ENCODE measurements around the gene PIWIL4. TPM values are rescaled to one million over a fixed set of nuclear protein-coding genes. Genes with fewer than 3 reads are reported as not detected.

PIWIL4 gene
- total RNA-seq (1 to 10 TPM in 2 of 4 donors, under 1 TPM in 2; 0.47 to 1.7 (median 0.95) TPM), polyA plus RNA-seq (under 1 TPM; 0.30 to 0.65 (median 0.47) TPM)
- long read RNA-seq, donor 1: 0 reads
- long read RNA-seq, donor 2: 0 reads

DNA sequence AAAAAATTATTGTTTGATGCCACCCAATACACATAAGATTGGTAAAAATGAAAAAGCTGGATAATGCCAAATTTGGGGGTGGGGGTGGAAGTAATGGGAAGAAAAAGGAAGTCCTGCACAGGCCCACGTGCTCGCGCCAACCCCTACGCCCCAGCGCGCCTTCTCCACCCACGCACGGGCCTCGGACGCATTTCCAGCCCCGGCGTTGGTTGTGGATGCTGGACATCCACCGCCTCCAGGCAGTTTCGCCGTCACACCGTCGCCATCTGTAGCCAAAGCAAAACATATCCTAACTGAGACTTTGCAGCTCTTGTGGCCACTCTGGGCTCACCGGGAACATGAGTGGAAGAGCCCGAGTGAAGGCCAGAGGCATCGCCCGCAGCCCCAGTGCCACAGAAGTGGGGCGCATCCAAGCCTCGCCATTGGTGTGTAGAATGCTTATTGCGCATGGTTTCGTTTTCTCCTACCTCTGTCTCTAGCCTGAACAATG, at the start of gene PIWIL4:
Gene PIWIL4, plus strand, starts transcription at position 188 of the 490 bp plus-strand sequence. Its CDS starts 151 bp downstream, at position 339.
- TF ChIP-seq, protein P1, sequence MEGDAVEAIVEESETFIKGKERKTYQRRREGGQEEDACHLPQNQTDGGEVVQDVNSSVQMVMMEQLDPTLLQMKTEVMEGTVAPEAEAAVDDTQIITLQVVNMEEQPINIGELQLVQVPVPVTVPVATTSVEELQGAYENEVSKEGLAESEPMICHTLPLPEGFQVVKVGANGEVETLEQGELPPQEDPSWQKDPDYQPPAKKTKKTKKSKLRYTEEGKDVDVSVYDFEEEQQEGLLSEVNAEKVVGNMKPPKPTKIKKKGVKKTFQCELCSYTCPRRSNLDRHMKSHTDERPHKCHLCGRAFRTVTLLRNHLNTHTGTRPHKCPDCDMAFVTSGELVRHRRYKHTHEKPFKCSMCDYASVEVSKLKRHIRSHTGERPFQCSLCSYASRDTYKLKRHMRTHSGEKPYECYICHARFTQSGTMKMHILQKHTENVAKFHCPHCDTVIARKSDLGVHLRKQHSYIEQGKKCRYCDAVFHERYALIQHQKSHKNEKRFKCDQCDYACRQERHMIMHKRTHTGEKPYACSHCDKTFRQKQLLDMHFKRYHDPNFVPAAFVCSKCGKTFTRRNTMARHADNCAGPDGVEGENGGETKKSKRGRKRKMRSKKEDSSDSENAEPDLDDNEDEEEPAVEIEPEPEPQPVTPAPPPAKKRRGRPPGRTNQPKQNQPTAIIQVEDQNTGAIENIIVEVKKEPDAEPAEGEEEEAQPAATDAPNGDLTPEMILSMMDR (IDR thresholded peaks at IDR 0.05): no peak
- Histone ChIP-seq H3K4me1 (no peaks in the 10 kb centered on the region), H3K36me3 (ENCODE audit: insufficient read depth in 1 of 2, low read depth in 1 of 2) (no peaks in the 10 kb centered on the region), H3K27ac (no peak within 1 kb of the TSS), H3K9me3 (no peaks in the 10 kb centered on the region), H3K4me3 (no peak within 1 kb of the TSS), H3K27me3 (ENCODE audit: insufficient read depth in 3 of 3, low read length in 2 of 3) (no peaks in the 10 kb centered on the region)
- ATAC-seq (no peak), DNase-seq (no peak)
- intact Hi-C loops (cut with DNase I): no loop called here
- 93 to 94% (median 94%) methylated on average over 25 of the region's 25 CpGs for WGBS, 3 donors

DNA sequence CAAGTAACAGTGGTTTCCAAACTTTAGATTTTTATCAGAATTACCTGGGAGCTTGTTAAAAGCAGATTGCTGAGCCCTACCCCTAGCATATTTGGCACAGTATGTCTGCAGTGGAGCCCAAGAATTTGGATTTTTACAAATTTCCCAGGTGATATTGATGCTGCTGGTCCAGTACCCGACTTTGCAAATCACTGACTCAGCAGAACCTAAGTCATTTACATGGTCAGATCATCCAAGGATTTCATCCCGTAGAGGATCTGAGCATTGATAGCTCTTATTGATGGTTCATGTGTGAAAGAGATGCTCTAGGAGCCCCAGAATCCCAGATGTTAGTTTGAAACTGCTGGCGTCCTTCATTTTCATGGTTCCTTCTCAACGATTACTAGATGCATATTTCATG, 48.9 kb upstream of the PIWIL4 start:
- DNase-seq (no peak), ATAC-seq (no peak)
- TF ChIP-seq, protein P1 (IDR thresholded peaks at IDR 0.05): no peak
- Histone ChIP-seq H3K4me3 (no peak overlapping the region), H3K36me3 (ENCODE audit: insufficient read depth in 1 of 2, low read depth in 1 of 2) (no peaks in the 10 kb centered on the region), H3K27ac (no peak overlapping the region), H3K4me1 (no peaks in the 10 kb centered on the region), H3K27me3 (ENCODE audit: insufficient read depth in 3 of 3, low read length in 2 of 3) (no peaks in the 10 kb centered on the region), H3K9me3 (no peaks in the 10 kb centered on the region)
- intact Hi-C loops (cut with DNase I): no loop called here
- WGBS, 3 donors: 38 to 56% (median 38%) methylated on average over 4 of the region's 4 CpGs

- 6 to 19% (median 14%) methylated on average over 5 of the region's 5 CpGs for WGBS, 3 donors
- ATAC-seq: peak in 1 of 4 donors; percentile 76
- H3K4me1 ChIP-seq: no peaks in the 10 kb centered on the region
These were observed 47.6 kb upstream of the PIWIL4 start for GRCh38 chr11:94519478-94520084.

GRCh38 chr11:94521684-94522083, 45.5 kb upstream of the PIWIL4 start:
- Histone ChIP-seq H3K9me3 (no peaks in the 10 kb centered on the region), H3K36me3 (ENCODE audit: insufficient read depth in 1 of 2, low read depth in 1 of 2) (no peaks in the 10 kb centered on the region), H3K27me3 (ENCODE audit: insufficient read depth in 3 of 3, low read length in 2 of 3) (no peaks in the 10 kb centered on the region), H3K4me1 (no peaks in the 10 kb centered on the region), H3K4me3 (no peak overlapping the region), H3K27ac (no peak overlapping the region)
- no peak for DNase-seq
- ATAC-seq: no peak
- intact Hi-C loops (cut with DNase I): loop anchor here (2.0 to 5.0 kb wide), 4 partner anchors 41 to 81 kb away; no protein-coding TSS in a partner anchor
- 48 to 62% (median 54%) methylated on average over 5 of the region's 5 CpGs for WGBS, 3 donors
- TF ChIP-seq, protein P1 (IDR thresholded peaks at IDR 0.05): no peak

More at GRCh38 chr11:94519478-94520084, 47.6 kb upstream of the PIWIL4 start:
- H3K36me3 ChIP-seq (ENCODE audit: insufficient read depth in 1 of 2, low read depth in 1 of 2): no peaks in the 10 kb centered on the region
- TF ChIP-seq, protein P1 (IDR thresholded peaks at IDR 0.05): peak; percentile 71
- H3K4me3 ChIP-seq: no peak overlapping the region
- H3K27me3 ChIP-seq (ENCODE audit: insufficient read depth in 3 of 3, low read length in 2 of 3): no peaks in the 10 kb centered on the region
- no peaks in the 10 kb centered on the region for H3K9me3 ChIP-seq
- DNase-seq: no peak
- H3K27ac ChIP-seq: no peak overlapping the region
- intact Hi-C loops (cut with DNase I): loop anchor here (2.0 to 5.0 kb wide), 4 partner anchors 43 to 83 kb away; no protein-coding TSS in a partner anchor
